Sigmoid colon (tissue), 7 donors: Measurements from ENCODE around the gene TNFRSF19. TPM values are rescaled to one million over a fixed set of nuclear protein-coding genes. Genes with fewer than 3 reads are reported as not detected.
"Not testable (repeated sequence)": the region's sequence is repeated elsewhere in the genome, so short reads cannot be mapped to it uniquely, and the experiment has no call there.

Experiments
- DNase-seq: peaks from one replicate; pipeline ENCODE4 v3.0.0-alpha.2; 2019
- H3K27ac ChIP-seq, 4 donors: fragments of 200-600 bp; sonication (generic); one replicate each; pipeline ENCODE4 v1.5.1; 2016 to 2019; ENCODE audit warnings: mild to moderate bottlenecking in 1 of 4
- H3K27me3 ChIP-seq, 3 donors: fragments of 200-600 bp; sonication (generic); one replicate each; pipeline ENCODE4 v1.5.1; 2019; ENCODE audit warnings: mild to moderate bottlenecking in 1 of 3
- H3K36me3 ChIP-seq, 4 donors: fragments of 200-600 bp; sonication (generic); one replicate each; pipeline ENCODE4 v1.5.1; 2016 to 2019
- H3K4me1 ChIP-seq, 4 donors: fragments of 200-600 bp; sonication (generic); one replicate each; pipeline ENCODE4 v1.5.1; 2017 to 2019
- H3K4me3 ChIP-seq, 4 donors: fragments of 200-600 bp; sonication (generic); one replicate each; pipeline ENCODE4 v1.5.1; 2017 to 2019; ENCODE audit warnings: mild to moderate bottlenecking in 2 of 4, moderate library complexity in 1 of 4
- H3K9me3 ChIP-seq, 4 donors: fragments of 200-600 bp in 3 of 4; sonication (generic) in 3 of 4; one replicate each; pipeline versions ENCODE4 v1.5.1 to v1.6.1; 2013 to 2019
- CTCF ChIP-seq, 4 experiments: fragments of 450-650 bp in 3 of 4; fragments of 200-600 bp in 1 of 4; IDR thresholded peaks; one replicate each; pipeline ENCODE4 v1.5.1; 2016 to 2019; ENCODE audit warnings: antibody characterized with exemption in 4 of 4, mild to moderate bottlenecking in 3 of 4, moderate library complexity in 2 of 4
- EP300 ChIP-seq, 4 donors: sonication (generic); formaldehyde crosslinking; IDR thresholded peaks; one replicate each; pipeline ENCODE4 v1.6.1; 2017; ENCODE audit warnings: antibody characterized with exemption in 4 of 4
- POLR2A ChIP-seq, 2 donors: fragments of 450-650 bp; IDR thresholded peaks; one replicate each; pipeline ENCODE4 v1.6.1; 2016; ENCODE audit warnings: antibody characterized with exemption in 2 of 2, mild to moderate bottlenecking in 2 of 2, moderate library complexity in 2 of 2
- POLR2AphosphoS5 ChIP-seq, 4 donors: sonication (generic); formaldehyde crosslinking; IDR thresholded peaks; one replicate each; pipeline ENCODE4 v1.6.1; 2017; ENCODE audit warnings: antibody characterized with exemption in 4 of 4
- WGBS, 2 donors: extraction: QIAGEN DNeasy Blood & Tissue Kit; methylation state at CpG; one replicate each; pipeline ENCODE4 v1.1.7; 2013; 5-methylcytosine and 5-hydroxymethylcytosine counted together
- intact Hi-C: fragments of 100-400 bp; cut with DNase I; formaldehyde crosslinking; loops from one replicate; pipeline ENCODE4 v1.15.1; 2023
- polyA plus RNA-seq, 3 donors: library from polyadenylated mRNA; stranded (reverse); fragments of 200-250 nt; gene quantifications; one replicate each; pipeline ENCODE4 v1.2.3, GENCODE V29; 2013
- total RNA-seq, 4 donors: library from RNA; depleted of rRNA; stranded (reverse); fragments of >200 nt; gene quantifications; one replicate each; pipeline ENCODE4 v1.1.0, GENCODE V29; 2016
- donor health status: healthy with polysubstance abuse.
- donor health status: Bipolar disorder and iron deficiency.
- donor health status: healthy.

Gene TNFRSF19
- total and polyA plus RNA-seq, 7 donors: 0.60 to 4.2 (median 2.2) TPM; not detected in 1

DNA sequence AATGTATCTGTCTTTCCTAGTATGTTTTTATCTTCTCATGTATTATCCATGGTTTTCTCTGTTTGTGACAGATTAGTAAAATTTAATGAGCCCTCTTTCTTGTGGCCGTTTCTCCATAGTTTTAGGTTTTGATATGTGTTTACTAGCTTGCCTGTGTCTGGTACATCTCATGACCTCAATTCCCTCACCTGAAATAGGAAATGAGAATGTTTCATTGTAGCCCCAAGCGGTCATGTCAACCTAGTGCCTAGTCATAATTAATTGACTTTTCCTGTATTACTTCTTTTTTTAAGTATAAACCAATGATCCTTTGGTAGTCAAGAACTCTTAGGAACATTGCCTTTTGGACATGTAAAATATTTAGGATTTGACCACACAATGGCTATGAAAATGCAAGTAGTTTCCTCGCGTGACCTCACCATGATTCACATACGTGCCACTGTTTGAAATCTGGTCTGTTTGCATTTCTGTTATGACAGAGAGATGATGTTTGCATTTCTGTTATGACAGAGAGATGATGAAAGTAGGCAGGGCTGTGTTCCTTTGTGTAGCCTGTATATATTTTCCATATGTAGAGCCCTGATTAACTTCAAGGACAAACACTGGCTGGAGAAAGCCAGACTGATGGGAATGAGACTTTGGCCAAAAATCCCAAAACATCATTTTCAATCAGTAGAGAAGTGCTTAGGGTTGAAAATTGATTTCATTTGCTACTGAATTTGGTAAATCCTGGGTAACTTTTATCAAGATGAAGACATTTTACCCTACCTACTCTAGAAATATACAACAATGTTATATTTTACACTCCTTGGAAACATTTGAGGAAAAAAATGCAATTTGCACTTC lies 104.8 kb downstream of the TNFRSF19 start:
- peaks cover 0 to 22% (median 0%) of the 10 kb centered on the region in 4 donors for H3K4me1 ChIP-seq
- DNase-seq: no peak
- no peaks in the 10 kb centered on the region for H3K36me3 ChIP-seq
- intact Hi-C loops: no loop called here
- WGBS, 2 donors: 45 to 81% methylated on average over 5 of the region's 5 CpGs
- H3K9me3 ChIP-seq: no peaks in the 10 kb centered on the region
- no peak overlapping the region for H3K4me3 ChIP-seq
- no peak overlapping the region for H3K27ac ChIP-seq
- H3K27me3 ChIP-seq: no peaks in the 10 kb centered on the region
- TF ChIP-seq POLR2AphosphoS5 (IDR thresholded peaks at IDR 0.05): no peak
- no peak for TF ChIP-seq CTCF (IDR thresholded peaks at IDR 0.05)
- no peak for TF ChIP-seq EP300 (IDR thresholded peaks at IDR 0.05)
- no peak for TF ChIP-seq POLR2A (IDR thresholded peaks at IDR 0.05)

DNA sequence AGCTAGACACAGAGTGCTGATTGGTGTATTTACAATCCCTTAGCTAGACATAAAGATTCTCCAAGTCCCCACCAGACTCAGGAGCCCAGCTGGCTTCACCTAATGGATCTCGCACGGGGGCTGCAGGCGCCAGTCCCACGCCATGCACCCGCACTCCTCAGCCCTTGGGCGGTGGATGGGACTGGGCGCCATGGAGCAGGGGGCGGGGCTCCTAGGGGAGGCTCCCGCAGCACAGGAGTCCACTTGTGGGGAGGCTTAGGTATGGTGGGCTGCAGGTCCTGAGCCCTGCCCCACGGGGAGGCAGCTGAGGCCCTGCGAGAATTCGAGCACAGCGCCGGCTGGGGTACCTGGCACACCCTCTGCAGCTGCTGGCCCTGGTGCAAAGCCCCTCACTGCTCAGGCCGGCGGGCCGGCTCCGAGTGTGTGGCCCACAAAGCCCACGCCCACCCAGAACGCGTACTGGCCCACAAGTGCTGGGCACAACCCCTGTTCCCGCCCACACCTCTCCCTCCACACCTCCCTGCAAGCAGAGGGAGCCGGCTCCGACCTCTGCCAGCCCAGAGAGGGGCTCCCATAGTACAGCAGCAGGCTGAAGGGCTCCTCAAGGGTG lies 107.6 kb downstream of the TNFRSF19 start:
- H3K9me3 ChIP-seq, H3K36me3 ChIP-seq, H3K4me3 ChIP-seq, DNase-seq, H3K27me3 ChIP-seq, H3K27ac ChIP-seq, intact Hi-C loops: not testable (repeated sequence)
- WGBS, 2 donors: 92 to 97% methylated on average over 24 of the region's 24 CpGs
- H3K4me1 ChIP-seq: peaks cover 0 to 16% (median 0%) of the 10 kb centered on the region in 4 donors

DNA sequence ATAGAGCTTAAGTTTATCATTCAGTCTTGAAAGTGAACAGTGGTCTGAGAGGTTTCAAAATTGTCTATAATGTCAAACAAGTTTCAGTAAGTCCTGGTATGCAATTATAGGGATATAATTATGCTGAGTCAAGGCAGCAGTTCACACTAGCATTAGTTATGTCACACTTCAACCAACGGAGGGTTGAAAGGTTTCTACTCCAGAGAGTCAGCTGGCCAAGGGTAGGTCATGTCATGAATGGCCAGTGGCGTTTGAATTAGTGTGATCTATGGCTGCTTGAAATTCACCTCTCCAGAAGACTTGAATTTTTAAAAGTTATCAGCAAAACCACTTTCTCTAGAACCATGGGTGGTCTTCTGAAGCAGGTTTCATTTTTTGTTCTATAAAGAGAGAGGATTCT lies 108.6 kb downstream of the TNFRSF19 start:
- 66 to 72% methylated on average over 2 of the region's 2 CpGs for WGBS, 2 donors
- no peak overlapping the region for H3K4me3 ChIP-seq
- no peaks in the 10 kb centered on the region for H3K36me3 ChIP-seq
- no peaks in the 10 kb centered on the region for H3K9me3 ChIP-seq
- no peak overlapping the region for H3K27ac ChIP-seq
- DNase-seq: no peak
- TF ChIP-seq CTCF (IDR thresholded peaks at IDR 0.05): no peak
- TF ChIP-seq POLR2A (IDR thresholded peaks at IDR 0.05): no peak
- no peak for TF ChIP-seq POLR2AphosphoS5 (IDR thresholded peaks at IDR 0.05)
- no peak for TF ChIP-seq EP300 (IDR thresholded peaks at IDR 0.05)
- peaks cover 0 to 6% (median 0%) of the 10 kb centered on the region in 4 donors for H3K4me1 ChIP-seq
- intact Hi-C loops: no loop called here
- H3K27me3 ChIP-seq: no peaks in the 10 kb centered on the region

- intact Hi-C loops: no loop called here
- H3K4me3 ChIP-seq: no peak overlapping the region
- no peak for TF ChIP-seq EP300 (IDR thresholded peaks at IDR 0.05)
- TF ChIP-seq POLR2A (IDR thresholded peaks at IDR 0.05): no peak
- no peak for TF ChIP-seq CTCF (IDR thresholded peaks at IDR 0.05)
- no peak for TF ChIP-seq POLR2AphosphoS5 (IDR thresholded peaks at IDR 0.05)
- no peak for DNase-seq
- H3K27me3 ChIP-seq: no peaks in the 10 kb centered on the region
- H3K4me1 ChIP-seq: peaks cover 0 to 2% (median 0%) of the 10 kb centered on the region in 4 donors
- H3K36me3 ChIP-seq: no peaks in the 10 kb centered on the region
- H3K9me3 ChIP-seq: no peaks in the 10 kb centered on the region
- 81 to 87% methylated on average over 2 of the region's 2 CpGs for WGBS, 2 donors
- no peak overlapping the region for H3K27ac ChIP-seq
Measured at GRCh38 chr13:23679220-23679619, 109.0 kb downstream of the TNFRSF19 start.

DNA sequence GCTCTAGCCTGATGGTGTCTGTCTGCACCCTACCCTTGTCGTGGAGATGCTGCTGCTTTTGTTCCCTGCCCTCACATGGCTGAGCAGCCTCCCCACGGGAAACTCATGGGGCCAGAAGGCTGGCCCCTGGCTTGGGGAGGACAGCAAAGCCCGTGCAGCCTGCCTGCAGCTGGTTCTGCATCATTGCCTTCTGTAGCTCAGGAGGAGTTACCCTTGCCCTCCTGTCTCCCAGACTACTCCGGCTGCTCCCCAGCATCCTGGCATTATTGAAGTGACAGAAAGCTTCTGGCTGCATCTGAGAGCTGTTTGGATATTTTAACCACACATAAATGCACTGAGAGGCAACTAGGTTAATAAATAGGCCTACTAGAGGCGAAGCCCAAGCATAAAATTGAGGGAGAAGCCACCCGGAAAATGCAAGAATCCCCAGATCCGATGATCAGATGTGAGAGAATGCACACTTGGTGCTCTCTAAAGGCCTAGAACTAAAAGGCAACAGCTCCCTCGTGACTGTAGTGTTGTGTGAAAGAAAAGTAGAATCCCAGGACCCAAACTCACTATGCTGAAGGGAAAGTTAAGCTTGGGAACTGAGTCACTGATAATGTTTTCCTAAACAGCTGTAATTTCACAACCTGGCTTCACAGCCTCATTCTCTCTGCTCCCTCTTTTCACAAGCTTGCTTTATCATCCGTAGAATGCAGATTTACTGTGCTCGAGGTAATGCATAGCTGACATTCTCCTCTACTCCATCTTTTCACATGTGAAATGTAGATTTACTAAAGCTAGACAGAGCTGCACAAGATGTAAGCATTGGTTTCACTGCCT lies 110.8 kb downstream of the TNFRSF19 start:
- no peaks in the 10 kb centered on the region for H3K4me1 ChIP-seq
- no peak overlapping the region for H3K4me3 ChIP-seq
- no peaks in the 10 kb centered on the region for H3K27me3 ChIP-seq
- no peak for DNase-seq
- intact Hi-C loops: no loop called here
- 62 to 80% methylated on average over 10 of the region's 10 CpGs for WGBS, 2 donors
- no peaks in the 10 kb centered on the region for H3K9me3 ChIP-seq
- TF ChIP-seq POLR2A (IDR thresholded peaks at IDR 0.05) (no peak), POLR2AphosphoS5 (IDR thresholded peaks at IDR 0.05) (no peak), CTCF (IDR thresholded peaks at IDR 0.05) (no peak)
- no peak overlapping the region for H3K27ac ChIP-seq
- H3K36me3 ChIP-seq: no peaks in the 10 kb centered on the region
